Activated CD8-positive, alpha-beta memory T cell treated with anti-CD3 and anti-CD28 coated beads for 4 hours (primary cell): ENCODE measurements around the gene STRIT1.

ENCODE experiments used
- DNase-seq, 2 donors: peaks; one replicate each; pipeline ENCODE4 v3.0.0-alpha.2; 2020; ENCODE audit warnings: low read depth in 2 of 2

The STRIT1 gene

GRCh38 chr3:155293516-155293915, at the start of gene STRIT1:
Gene STRIT1 (minus strand): TSS chr3:155293683.
- no peak for DNase-seq

- no peak for DNase-seq
Measured at GRCh38 chr3:155342344-155342743, 48.9 kb upstream of the STRIT1 start.

- DNase-seq = no peak
Measured at GRCh38 chr3:155339052-155339451, 45.6 kb upstream of the STRIT1 start.

DNA sequence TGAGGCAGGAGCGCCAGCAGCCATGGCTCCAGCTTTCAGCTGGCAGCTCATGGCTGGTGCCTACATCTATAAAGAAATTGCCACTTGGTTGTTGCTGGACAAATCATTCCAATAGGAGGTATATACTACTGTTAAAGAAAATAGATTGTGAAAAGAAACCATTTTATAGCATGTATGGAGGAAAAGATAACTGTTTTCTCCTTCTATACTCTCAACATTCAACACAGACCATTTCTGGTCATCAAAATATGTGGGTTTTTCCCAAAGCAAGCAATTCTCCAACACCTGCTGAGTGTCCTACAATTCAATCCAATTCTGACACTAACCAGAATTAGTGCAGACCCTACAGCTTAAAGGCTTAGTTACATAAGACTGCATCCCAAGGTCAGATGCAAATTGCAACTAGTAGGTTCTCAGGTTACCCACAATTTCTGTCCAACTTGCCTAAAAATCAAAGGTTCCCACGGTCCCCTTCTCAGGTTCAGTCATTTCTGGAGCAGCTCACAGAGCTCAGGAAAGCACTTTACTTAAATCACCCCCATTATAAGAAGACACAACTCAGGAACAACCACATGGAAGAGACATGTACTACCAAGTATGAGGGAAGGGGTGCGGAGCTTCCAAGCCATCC, 42.4 kb upstream of the STRIT1 start:
- no peak for DNase-seq

GRCh38 chr3:155334914-155335723, 41.6 kb upstream of the STRIT1 start:
- no peak for DNase-seq

GRCh38 chr3:155334215-155334913, 40.9 kb upstream of the STRIT1 start:
- DNase-seq = no peak

GRCh38 chr3:155332716-155333115, 39.2 kb upstream of the STRIT1 start:
- DNase-seq = no peak

GRCh38 chr3:155331078-155331477, 37.6 kb upstream of the STRIT1 start:
- DNase-seq = no peak

- DNase-seq = no peak
Measured at GRCh38 chr3:155330370-155330769, 36.9 kb upstream of the STRIT1 start.

DNA sequence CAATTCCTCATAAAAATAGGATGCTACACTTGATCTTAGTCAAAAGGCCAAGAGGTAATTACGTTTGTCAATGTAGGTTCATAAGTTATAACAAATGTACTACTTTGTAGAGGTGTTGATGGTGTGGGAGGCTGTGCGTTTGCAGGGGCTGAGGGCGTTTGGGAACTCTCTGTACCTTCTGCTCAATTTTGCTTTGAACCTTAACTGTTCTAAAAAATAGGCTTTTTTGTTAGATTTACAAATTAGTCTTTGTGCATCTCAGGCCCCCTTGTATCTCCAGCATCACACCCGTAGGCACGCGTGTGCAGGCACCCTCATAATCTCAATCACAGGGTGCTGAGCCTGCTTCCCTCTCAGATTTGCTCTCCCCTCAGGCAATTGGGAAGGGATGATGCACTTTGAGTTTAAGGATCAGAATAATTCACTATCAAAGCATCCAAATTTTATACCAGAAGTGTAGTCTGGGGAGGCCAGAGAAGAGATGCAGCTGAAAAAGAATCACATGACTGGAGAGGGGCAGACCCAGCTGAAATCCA, 36.1 kb upstream of the STRIT1 start:
- no peak for DNase-seq

DNA sequence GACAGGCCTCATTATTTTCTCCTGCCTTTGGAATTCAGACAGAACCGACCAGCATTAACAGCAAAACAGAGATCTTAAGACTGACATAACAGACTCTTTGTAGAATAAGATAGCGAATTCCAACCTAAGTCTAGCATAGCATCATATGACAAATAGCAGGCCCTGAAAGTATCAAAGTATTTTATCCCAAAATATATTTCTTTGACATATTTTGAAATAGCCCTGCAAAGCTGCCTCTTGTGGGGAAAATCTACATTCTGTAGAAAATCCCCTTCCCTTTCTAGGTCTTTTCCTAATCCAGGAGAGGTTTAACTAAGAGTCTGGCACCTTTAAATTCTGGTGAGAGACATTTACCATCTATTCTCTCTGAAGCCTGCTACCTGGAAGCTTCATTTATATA, 34.4 kb upstream of the STRIT1 start:
- DNase-seq = no peak

DNA sequence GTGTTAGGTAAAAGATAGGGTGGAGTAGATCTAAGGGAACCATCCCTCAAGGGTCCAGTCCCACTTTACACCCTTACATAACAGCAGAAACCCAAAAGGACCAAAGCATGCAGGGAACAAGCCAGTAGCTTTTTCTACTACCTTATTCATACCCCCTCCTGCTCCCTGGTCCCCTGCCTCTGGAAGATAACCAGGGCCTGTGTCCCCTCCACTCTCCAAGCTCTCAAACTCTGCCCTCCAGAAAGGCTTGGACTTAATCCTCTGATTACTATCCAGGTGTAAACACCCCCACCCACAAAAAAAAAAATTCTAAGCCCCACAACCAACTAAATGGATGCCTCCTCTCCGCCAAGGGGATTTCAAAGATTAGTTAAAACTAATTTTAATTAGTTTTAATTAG, 33.9 kb upstream of the STRIT1 start:
- DNase-seq = no peak

DNA sequence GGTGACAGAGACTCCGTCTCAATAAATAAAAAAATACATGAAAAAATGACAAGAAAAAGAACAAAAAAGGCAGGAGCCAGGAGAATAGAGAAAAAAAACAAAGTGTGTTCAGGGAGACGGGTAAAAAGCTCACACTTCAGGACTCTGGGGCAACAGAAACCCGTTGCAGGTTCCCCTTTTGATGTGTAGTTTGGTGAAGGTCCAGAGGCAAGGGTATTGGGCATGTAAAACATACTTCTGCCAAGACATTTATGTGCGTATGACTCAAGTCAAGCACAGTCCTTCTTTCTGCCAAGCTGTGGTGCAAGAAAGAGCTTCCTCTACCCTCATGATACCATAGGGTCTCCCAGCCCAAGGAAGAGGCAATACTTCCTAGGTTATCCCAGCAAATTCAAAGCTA, 33.4 kb upstream of the STRIT1 start:
- no peak for DNase-seq

DNA sequence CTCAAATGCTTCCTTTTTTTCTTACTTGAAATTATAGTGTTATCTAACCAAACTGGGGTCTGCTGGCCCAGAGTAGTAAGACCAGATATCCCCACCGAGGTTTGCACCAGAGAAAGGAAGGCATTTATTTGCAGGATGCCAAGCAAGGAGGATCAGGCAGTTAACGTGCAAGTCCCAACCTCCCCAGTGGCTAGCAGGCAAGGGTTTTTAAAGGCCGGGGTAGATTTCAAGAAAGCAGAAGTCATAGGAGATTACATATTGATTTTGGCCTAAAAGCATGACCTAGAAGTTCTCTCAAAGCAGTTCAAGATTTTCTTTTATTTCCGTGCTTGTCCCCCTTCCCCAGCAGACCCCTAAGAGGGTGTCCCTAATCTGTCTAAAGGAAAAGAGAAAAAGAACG, 32.8 kb upstream of the STRIT1 start:
- DNase-seq = no peak

GRCh38 chr3:155325263-155325835, 31.9 kb upstream of the STRIT1 start:
- no peak for DNase-seq

DNA sequence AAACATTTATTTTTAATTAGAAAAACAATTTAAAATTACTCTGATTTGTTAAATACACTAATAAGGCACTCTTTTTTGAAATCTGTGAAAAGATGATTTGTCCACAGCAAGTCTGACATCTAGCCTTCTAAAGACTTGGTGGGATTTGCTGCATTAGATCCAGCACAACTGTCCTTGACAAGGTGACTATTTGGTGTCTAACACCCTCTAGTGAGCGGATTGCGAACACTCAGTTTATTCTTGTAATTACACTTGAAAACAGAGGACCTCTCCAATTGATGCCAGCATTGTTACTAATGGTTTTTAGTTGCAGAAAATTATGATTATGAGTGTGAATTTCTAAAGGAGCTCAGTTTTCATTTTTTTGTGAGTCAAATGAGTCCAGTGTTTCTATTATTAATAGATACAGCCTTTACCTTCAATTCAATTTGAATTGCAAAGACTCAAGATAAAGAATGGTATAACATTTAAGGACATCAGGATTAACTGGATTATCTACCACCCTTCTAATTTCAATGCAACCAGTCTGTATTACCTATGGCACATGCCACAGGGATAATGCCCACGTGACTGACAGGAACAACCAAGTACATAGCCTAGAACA, 29.7 kb upstream of the STRIT1 start:
- DNase-seq = no peak

- DNase-seq = no peak
Measured at GRCh38 chr3:155321418-155321817, 27.9 kb upstream of the STRIT1 start.

GRCh38 chr3:155320934-155321333, 27.5 kb upstream of the STRIT1 start:
- no peak for DNase-seq

- no peak for DNase-seq
Measured at GRCh38 chr3:155318740-155319139, 25.3 kb upstream of the STRIT1 start.

GRCh38 chr3:155317211-155317610, 23.7 kb upstream of the STRIT1 start:
- DNase-seq = no peak

DNA sequence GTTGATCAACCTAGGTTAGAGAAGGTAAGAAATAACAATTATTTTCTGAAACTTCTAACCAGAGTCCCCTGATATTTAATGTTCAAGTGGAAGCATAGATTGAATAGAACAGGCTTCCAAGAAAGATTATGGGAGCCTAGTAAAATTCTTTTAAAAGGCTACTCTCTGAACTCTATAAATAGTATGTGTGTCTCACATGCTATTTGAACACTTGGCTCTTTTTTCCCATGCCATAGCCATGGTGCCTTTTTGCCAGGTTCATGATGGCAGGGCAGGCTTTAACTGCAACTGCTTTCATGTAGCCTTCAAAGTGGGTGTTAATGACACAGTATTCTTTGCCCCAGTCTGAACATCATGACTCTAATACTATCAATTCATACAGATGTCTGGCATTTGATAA, 22.9 kb upstream of the STRIT1 start:
- no peak for DNase-seq

DNA sequence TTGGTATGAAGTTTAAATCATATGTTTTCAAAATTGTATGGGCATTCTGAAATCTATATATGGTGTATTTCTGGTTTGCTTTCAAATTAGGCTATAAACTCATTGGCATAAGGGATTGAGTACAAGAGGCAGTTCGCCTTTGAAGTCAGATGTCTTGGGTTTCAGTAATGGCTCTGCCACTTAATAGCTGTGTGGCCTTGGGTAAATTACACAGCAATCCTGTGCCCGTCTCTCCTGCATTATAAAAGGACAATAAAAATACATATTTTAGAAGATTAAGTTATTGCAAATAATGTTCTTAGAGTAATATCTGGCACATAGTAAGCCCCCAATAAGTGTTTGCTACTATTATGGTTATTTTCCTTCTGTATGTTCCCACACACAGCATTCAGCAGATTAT, 20.4 kb upstream of the STRIT1 start:
- DNase-seq = no peak
